Pancreas (tissue), 10 donors: Measurements from ENCODE around the gene ZNF683. TPM values are rescaled to one million over a fixed set of nuclear protein-coding genes. Genes with fewer than 3 reads are reported as not detected.

ENCODE experiments used
- ATAC-seq, 4 donors: fragments of 200-7000 bp; cut with Tn5 transposase; one replicate each; pipeline versions ENCODE4 v1.8.0 to v1.9.1; 2020; ENCODE audit warnings: mild to moderate bottlenecking in 4 of 4, moderate library complexity in 4 of 4
- DNase-seq, 6 donors: peaks; one replicate each; pipeline ENCODE4 v3.0.0-alpha.2; 2020
- FAIRE-seq: peaks from 2 replicates; lab custom pipeline; 2012; peaks lifted over from hg19 to GRCh38; lab: Jason Lieb, UNC
- H3K27ac ChIP-seq, 4 donors: fragments of 200-600 bp; sonication (generic); 1 replicate in 3 of 4; 2 replicates in 1 of 4; pipeline versions ENCODE4 v1.5.0 to v1.8.0; 2020
- H3K27me3 ChIP-seq, 4 donors: fragments of 200-600 bp; one replicate each; pipeline ENCODE4 v1.8.0; 2021
- H3K36me3 ChIP-seq, 3 donors: fragments of 200-600 bp; sonication (generic) in 1 of 3; one replicate each; pipeline versions ENCODE4 v1.5.0 to v1.8.0; 2020 to 2021
- H3K4me1 ChIP-seq, 3 donors: fragments of 200-600 bp; one replicate each; pipeline ENCODE4 v1.8.0; 2021
- H3K4me3 ChIP-seq, 4 donors: fragments of 200-600 bp; sonication (generic) in 2 of 4; one replicate each; pipeline versions ENCODE4 v1.5.0 to v1.8.0; 2020 to 2021
- H3K9me3 ChIP-seq, 4 donors: fragments of 200-600 bp; one replicate each; pipeline ENCODE4 v1.8.0; 2021
- CTCF ChIP-seq, 4 donors: fragments of 200-600 bp; sonication (generic) in 3 of 4; IDR thresholded peaks; one replicate each; pipeline versions ENCODE4 v1.5.0 to v1.8.0; 2021; ENCODE audit warnings: antibody characterized with exemption in 4 of 4
- WGBS, 2 donors: extraction: QIAGEN DNeasy Blood & Tissue Kit; methylation state at CpG; one replicate each; pipeline ENCODE4 v1.1.7; 2013; 5-methylcytosine and 5-hydroxymethylcytosine counted together
- intact Hi-C, 3 donors: fragments of 100-400 bp; cut with DNase I; formaldehyde crosslinking; loops; one replicate each; pipeline versions ENCODE4 v1.11.1 to v1.14.2; 2022
- polyA plus RNA-seq, 2 donors: library from polyadenylated mRNA; stranded (reverse); fragments of 200-250 nt; gene quantifications; one replicate each; pipeline ENCODE4 v1.2.3, GENCODE V29; 2013
- total RNA-seq, 6 donors: library from RNA; stranded (reverse); fragmentation: NEBNext Ultra II Directional in 4 of 6; extraction: Animal tissue kit (Norgen Biotek cat#: 25700) in 4 of 6; gene quantifications; one replicate each; pipeline versions ENCODE4 v1.2.1 to v1.2.4, GENCODE V29; 2021 to 2023
- donor health status: healthy with polysubstance abuse.
- donor health status: DM: no; HTN: no; CAD: no; lungs with moderate emphysema.
- donor health status: DM: no; HTN: no; CAD: no.
- donor health status: control.
- donor health status: control.
- donor health status: Bipolar disorder and iron deficiency.
- donor health status: DM: yes; HTN: yes; CAD: no.
- donor health status: DM: no; HTN: no; CAD: no.
- donor health status: DM: no; HTN: no; CAD: no.
- donor health status: DM: yes; HTN: yes; CAD: no.

The ZNF683 gene
- total and polyA plus RNA-seq, 8 donors, result 0.12 to 0.47 (median 0.27) TPM; not detected in 4

- Histone ChIP-seq H3K9me3 (no peaks in the 10 kb centered on the region), H3K4me3 (peak overlapping the region in 1 of 4 donors; percentile 27), H3K27me3 (peaks cover 0 to 18% (median 0%) of the 10 kb centered on the region in 4 donors), H3K27ac (no peak overlapping the region), H3K4me1 (peaks cover 0 to 9% (median 0%) of the 10 kb centered on the region in 3 donors), H3K36me3 (no peaks in the 10 kb centered on the region)
- WGBS, 2 donors, result 6% methylated on average over 64 to 67 of the region's 67 CpGs
- peak in 2 of 6 donors; percentile 61 to 70 for DNase-seq
- no peak for TF ChIP-seq CTCF (IDR thresholded peaks at IDR 0.05)
- no peak for FAIRE-seq
- intact Hi-C loops, result no loop called here
- peak in 2 of 4 donors; percentile 19 to 52 for ATAC-seq
These were observed 12.4 kb downstream of the ZNF683 start for GRCh38 chr1:26359981-26360806.

- Histone ChIP-seq H3K27me3 (peaks cover 0 to 18% (median 0%) of the 10 kb centered on the region in 4 donors), H3K4me1 (peaks cover 0 to 9% (median 0%) of the 10 kb centered on the region in 3 donors), H3K4me3 (no peak overlapping the region), H3K9me3 (no peaks in the 10 kb centered on the region), H3K36me3 (no peaks in the 10 kb centered on the region), H3K27ac (no peak overlapping the region)
- WGBS, 2 donors, result 32 to 33% methylated on average over 15 of the region's 15 CpGs
- no peak for TF ChIP-seq CTCF (IDR thresholded peaks at IDR 0.05)
- peak in 2 of 6 donors; percentile 30 to 40 for DNase-seq
- peak; percentile 49 to 61 (median 60) for ATAC-seq
- FAIRE-seq, result no peak
- intact Hi-C loops, result no loop called here
These were observed 13.9 kb downstream of the ZNF683 start for GRCh38 chr1:26358411-26359384.

GRCh38 chr1:26357121-26357602, 15.4 kb downstream of the ZNF683 start:
- ATAC-seq (peak in 1 of 4 donors; percentile 24), FAIRE-seq (no peak), DNase-seq (no peak)
- intact Hi-C loops, result no loop called here
- Histone ChIP-seq H3K4me1 (peaks cover 0 to 9% (median 0%) of the 10 kb centered on the region in 3 donors), H3K4me3 (no peak overlapping the region), H3K36me3 (no peaks in the 10 kb centered on the region), H3K9me3 (no peaks in the 10 kb centered on the region), H3K27me3 (peaks cover 0 to 18% (median 0%) of the 10 kb centered on the region in 4 donors), H3K27ac (no peak overlapping the region)
- TF ChIP-seq CTCF (IDR thresholded peaks at IDR 0.05), result no peak
- 74 to 83% methylated on average over 9 to 10 of the region's 10 CpGs for WGBS, 2 donors

GRCh38 chr1:26356106-26356505, 16.4 kb downstream of the ZNF683 start:
- Histone ChIP-seq H3K36me3 (no peaks in the 10 kb centered on the region), H3K27ac (no peak overlapping the region), H3K9me3 (no peaks in the 10 kb centered on the region), H3K27me3 (peaks cover 0 to 13% (median 0%) of the 10 kb centered on the region in 4 donors), H3K4me3 (no peak overlapping the region), H3K4me1 (peaks cover 0 to 9% (median 0%) of the 10 kb centered on the region in 3 donors)
- FAIRE-seq (no peak), DNase-seq (no peak), ATAC-seq (no peak)
- no peak for TF ChIP-seq CTCF (IDR thresholded peaks at IDR 0.05)
- intact Hi-C loops, result no loop called here
- 78 to 86% methylated on average over 5 of the region's 5 CpGs for WGBS, 2 donors
